Right lobe of liver (tissue), 6 donors: Measurements from ENCODE around the gene TPST2. TPM values are rescaled to one million over a fixed set of nuclear protein-coding genes. Genes with fewer than 3 reads are reported as not detected.
"Not testable (repeated sequence)": the region's sequence is repeated elsewhere in the genome, so short reads cannot be mapped to it uniquely, and the experiment has no call there.

Experiments
- ATAC-seq, 4 donors: fragments of 200-7000 bp; cut with Tn5 transposase; one replicate each; pipeline ENCODE4 v1.9.1; 2020; ENCODE audit warnings: mild to moderate bottlenecking in 4 of 4, moderate library complexity in 4 of 4
- DNase-seq, 3 donors: peaks; one replicate each; pipeline ENCODE4 v3.0.0-alpha.2; 2020
- H3K27ac ChIP-seq, 3 donors: fragments of 200-600 bp; one replicate each; pipeline ENCODE4 v1.8.0; 2022
- H3K27me3 ChIP-seq, 2 donors: fragments of 200-600 bp; one replicate each; pipeline ENCODE4 v1.8.0; 2022
- H3K36me3 ChIP-seq, 4 donors: fragments of 200-600 bp; sonication (generic) in 1 of 4; one replicate each; pipeline versions ENCODE4 v1.5.1 to v1.8.0; 2017 to 2022; ENCODE audit warnings: control low read depth in 1 of 4
- H3K4me1 ChIP-seq, 4 donors: fragments of 200-600 bp; sonication (generic) in 1 of 4; one replicate each; pipeline versions ENCODE4 v1.5.1 to v1.8.0; 2017 to 2022; ENCODE audit warnings: control low read depth in 1 of 4
- H3K4me3 ChIP-seq, 3 donors: fragments of 200-600 bp; one replicate each; pipeline ENCODE4 v1.8.0; 2022
- H3K9me3 ChIP-seq, 4 donors: fragments of 200-600 bp; sonication (generic) in 1 of 4; one replicate each; pipeline versions ENCODE4 v1.5.1 to v1.8.0; 2017 to 2022; ENCODE audit warnings: control low read depth in 1 of 4
- CTCF ChIP-seq, 4 donors: fragments of 200-600 bp in 3 of 4; fragments of 450-650 bp in 1 of 4; IDR thresholded peaks; one replicate each; pipeline versions ENCODE4 v1.5.1 to v1.8.0; 2016 to 2022; ENCODE audit warnings: antibody characterized with exemption in 4 of 4, mild to moderate bottlenecking in 2 of 4
- POLR2A ChIP-seq: fragments of 450-650 bp; IDR thresholded peaks from one replicate; pipeline ENCODE4 v1.6.1; 2017; ENCODE audit warnings: antibody characterized with exemption, mild to moderate bottlenecking
- WGBS: methylation state at CpG from one replicate; pipeline ENCODE4 v1.1.6; 2018; ENCODE audit warnings: low coverage, low lambda C conversion rate; ENCODE audit not compliant: insufficient coverage; ENCODE audit errors: missing lambda C conversion rate; 5-methylcytosine and 5-hydroxymethylcytosine counted together
- intact Hi-C, 2 donors: fragments of 100-400 bp; cut with DNase I; formaldehyde crosslinking; loops; one replicate each; pipeline versions ENCODE4 v1.11.2 to v1.14.1; 2022
- total RNA-seq, 6 experiments: library from RNA; depleted of rRNA in 2 of 6; stranded (reverse); fragments of >200 nt in 2 of 6; fragmentation: NEBNext Ultra II Directional in 3 of 6; extraction: Animal tissue kit (Norgen Biotek cat#: 25700) in 3 of 6; gene quantifications; one replicate each; pipeline versions ENCODE4 v1.1.0 to v1.2.4, GENCODE V29; 2016 to 2023
- donor health status: DM: no; HTN: yes; CAD: no.
- donor health status: DM: no; HTN: no; CAD: no.
- donor health status: DM: no; HTN: no; CAD: no.
- donor health status: DM: no; HTN: yes; CAD: no.
- donor health status: DM: no; HTN: yes; CAD: no.

Gene TPST2
- total RNA-seq, 6 experiments from 2014 or later: 53.2 to 117 (median 66.9) TPM

GRCh38 chr22:26534874-26535602 lies 54.9 kb downstream of the TPST2 start:
- Histone ChIP-seq H3K4me1 (peaks cover 0 to 17% (median 2%) of the 10 kb centered on the region in 4 donors), H3K4me3 (no peak overlapping the region), H3K27ac (peak overlapping the region in 1 of 3 donors; percentile 15), H3K36me3 (peaks cover 3 to 55% (median 20%) of the 10 kb centered on the region in 4 donors), H3K27me3 (no peaks in the 10 kb centered on the region), H3K9me3 (no peaks in the 10 kb centered on the region)
- 62% methylated on average over 13 of the region's 13 CpGs for WGBS
- ATAC-seq (peak in 1 of 4 donors; percentile 43), DNase-seq (no peak)
- TF ChIP-seq POLR2A (no peak), CTCF (IDR thresholded peaks at IDR 0.05) (no peak)
- intact Hi-C loops: no loop called here

GRCh38 chr22:26534171-26534855 lies 55.6 kb downstream of the TPST2 start:
- WGBS: 84% methylated on average over 6 of the region's 7 CpGs
- intact Hi-C loops: no loop called here
- TF ChIP-seq CTCF (IDR thresholded peaks at IDR 0.05) (no peak), POLR2A (no peak)
- H3K36me3 ChIP-seq: peaks cover 3 to 48% (median 19%) of the 10 kb centered on the region in 4 donors
- no peak overlapping the region for H3K4me3 ChIP-seq
- no peaks in the 10 kb centered on the region for H3K9me3 ChIP-seq
- H3K27ac ChIP-seq: peak overlapping the region in 1 of 3 donors; percentile 5
- ATAC-seq: no peak
- H3K4me1 ChIP-seq: peaks cover 0 to 23% (median 4%) of the 10 kb centered on the region in 4 donors
- DNase-seq: no peak
- no peaks in the 10 kb centered on the region for H3K27me3 ChIP-seq

- Histone ChIP-seq H3K36me3 (peaks cover 3 to 24% (median 6%) of the 10 kb centered on the region in 4 donors), H3K4me1 (peaks cover 0 to 41% (median 6%) of the 10 kb centered on the region in 4 donors), H3K9me3 (no peaks in the 10 kb centered on the region), H3K27me3 (no peaks in the 10 kb centered on the region), H3K4me3 (peak overlapping the region in 1 of 3 donors; percentile 5), H3K27ac (peak overlapping the region; percentile 84 to 93 (median 87))
- DNase-seq: peak; percentile 61 to 85 (median 82)
- TF ChIP-seq CTCF (IDR thresholded peaks at IDR 0.05) (no peak), POLR2A (no peak)
- peak; percentile 68 to 83 (median 74) for ATAC-seq
- intact Hi-C loops: no loop called here
- 5% methylated on average over 2 of the region's 2 CpGs for WGBS
Measured at GRCh38 chr22:26529345-26529744, 60.6 kb downstream of the TPST2 start.

- peaks cover 0 to 45% (median 10%) of the 10 kb centered on the region in 4 donors for H3K4me1 ChIP-seq
- peak overlapping the region; percentile 84 to 93 (median 87) for H3K27ac ChIP-seq
- peak overlapping the region in 1 of 3 donors; percentile 67 for H3K4me3 ChIP-seq
- WGBS: 24% methylated on average over 8 of the region's 9 CpGs
- peak in 3 of 4 donors; percentile 1 to 29 (median 3) for ATAC-seq
- DNase-seq: peak; percentile 55 to 80 (median 77)
- H3K9me3 ChIP-seq, intact Hi-C loops, H3K27me3 ChIP-seq: not testable (repeated sequence)
- peaks cover 0 to 17% (median 4%) of the 10 kb centered on the region in 4 donors for H3K36me3 ChIP-seq
Measured at GRCh38 chr22:26528518-26528917, 61.4 kb downstream of the TPST2 start.
